HepG2 (cell line): ENCODE measurements around the gene SHISA6. TPM values are rescaled to one million over a fixed set of nuclear protein-coding genes. Genes with fewer than 3 reads are reported as not detected.

Experiments used
- ATAC-seq: fragments of 200-7000 bp; cut with Tn5 transposase; 3 replicates; pipeline ENCODE4 v1.9.1; 2020; ENCODE audit warnings: mild to moderate bottlenecking, moderate library complexity
- BruUV-seq: library from RNA; stranded (reverse); fragments of 400-500 nt; replicated peaks from 2 replicates; lab custom pipeline; 2021; lab: Mats Ljungman, UMichigan
- CTCF ChIA-PET: fragments of 300-600 bp; formaldehyde crosslinking; extraction: SDS; loops from one replicate; lab custom pipeline; 2021; ENCODE audit warnings: low total read pairs, inconsistent platforms, low intra/inter-chr PET ratio; lab: Yijun Ruan, JAX
- POLR2A ChIA-PET: fragments of 350-600 bp; sonication (Branson Sonifier 250); formaldehyde crosslinking; loops from one replicate; lab custom pipeline; 2020; ENCODE audit warnings: antibody characterized with exemption, inconsistent platforms; lab: Yijun Ruan, JAX
- DNase-seq: peaks from one replicate; pipeline ENCODE4 v3.0.0-alpha.2; 2015; ENCODE audit warnings: low spot score
- FAIRE-seq: peaks from 3 replicates; lab custom pipeline; 2011; peaks lifted over from hg19 to GRCh38; lab: Jason Lieb, UNC
- H2AFZ ChIP-seq: one replicate; pipeline ENCODE4 v1.6.1; 2011; ENCODE audit warnings: low read length, inconsistent platforms
- H3K27ac ChIP-seq: fragments of 300-600 bp; 3 replicates; pipeline ENCODE4 v1.8.0; 2011; ENCODE audit warnings: mixed run types, mild to moderate bottlenecking, mixed read lengths, low read length, inconsistent platforms; ENCODE audit not compliant: insufficient read depth; ENCODE audit errors: extremely low read length
- H3K27me3 ChIP-seq, 2 experiments: fragments of 200-600 bp in 1 of 2; 2 replicates in 1 of 2; 3 replicates in 1 of 2; pipeline versions ENCODE4 v1.6.0 to v1.8.0; 2011; ENCODE audit warnings: low read length in 2 of 2, mild to moderate bottlenecking in 2 of 2, moderate library complexity in 2 of 2, inconsistent platforms in 1 of 2; ENCODE audit not compliant: insufficient read depth in 2 of 2, control insufficient read depth in 1 of 2
- H3K36me3 ChIP-seq, 2 experiments: fragments of 200-600 bp in 1 of 2; replicated peaks in 1 of 2; 2 replicates in 1 of 2; 3 replicates in 1 of 2; pipeline versions ENCODE4 v1.5.1 to v1.8.0; 2011; ENCODE audit warnings: low read length in 2 of 2, inconsistent platforms in 1 of 2; ENCODE audit not compliant: insufficient read depth in 2 of 2, control insufficient read depth in 1 of 2
- H3K4me1 ChIP-seq: 2 replicates; pipeline ENCODE4 v1.5.1; 2012; ENCODE audit warnings: low read length, inconsistent platforms; ENCODE audit not compliant: insufficient read depth
- H3K4me2 ChIP-seq: 2 replicates; pipeline ENCODE4 v1.6.0; 2011; ENCODE audit warnings: low read depth, low read length, inconsistent platforms
- H3K4me3 ChIP-seq, 3 experiments: fragments of 200-600 bp in 1 of 3; sonication (generic), shearing (Covaris generic) in 1 of 3; replicated peaks in 1 of 3; 2 replicates each; pipeline ENCODE4 v1.5.1; 2011 to 2016; ENCODE audit warnings: low read length in 3 of 3, inconsistent platforms in 2 of 3, low read depth in 2 of 3, mild to moderate bottlenecking in 2 of 3, control low read depth in 1 of 3, mixed read lengths in 1 of 3; ENCODE audit not compliant: insufficient read depth in 1 of 3
- H3K79me2 ChIP-seq: one replicate; pipeline ENCODE4 v1.6.1; 2011; ENCODE audit warnings: low read length, inconsistent platforms; ENCODE audit not compliant: insufficient read depth
- H3K9ac ChIP-seq: 2 replicates; pipeline ENCODE4 v1.6.0; 2011; ENCODE audit warnings: mild to moderate bottlenecking, low read depth, low read length, inconsistent platforms; ENCODE audit not compliant: insufficient read depth
- H3K9me3 ChIP-seq: 2 replicates; pipeline ENCODE4 v1.5.1; 2012; ENCODE audit warnings: mild to moderate bottlenecking, low read length
- H4K20me1 ChIP-seq: 2 replicates; pipeline ENCODE4 v1.6.0; 2011; ENCODE audit warnings: inconsistent platforms, mild to moderate bottlenecking, low read length, moderate library complexity; ENCODE audit not compliant: insufficient read depth
- CCAR2 ChIP-seq: fragments of 200-400 bp; formaldehyde crosslinking; optimal IDR thresholded peaks from 2 replicates; pipeline ENCODE3; 2018; ENCODE audit warnings: low read depth, mild to moderate bottlenecking, low read length, moderate library complexity
- GZF1 ChIP-seq: sonication (generic); formaldehyde crosslinking; IDR thresholded peaks from 2 replicates; pipeline ENCODE4 v1.5.1; 2020; ENCODE audit warnings: mild to moderate bottlenecking, missing genetic modification reagents
- ISL2 ChIP-seq: sonication (generic); formaldehyde crosslinking; IDR thresholded peaks from 2 replicates; pipeline ENCODE4 v1.5.0; 2020; ENCODE audit warnings: missing genetic modification reagents
- MAZ ChIP-seq, 2 experiments: sonication (generic) in 1 of 2; formaldehyde crosslinking in 1 of 2; IDR thresholded peaks; 2 replicates each; pipeline versions ENCODE4 v1.5.0 to v1.6.1; 2012 to 2020; ENCODE audit warnings: low read depth in 2 of 2, mild to moderate bottlenecking in 2 of 2, borderline replicate concordance in 1 of 2, improper control_type of control experiment in 1 of 2, low read length in 1 of 2, missing genetic modification reagents in 1 of 2, moderate library complexity in 1 of 2
- ZBTB25 ChIP-seq: IDR thresholded peaks from 2 replicates; pipeline ENCODE4 v1.6.1; 2018; ENCODE audit warnings: missing genetic modification reagents
- ZFP37 ChIP-seq: sonication (generic); formaldehyde crosslinking; IDR thresholded peaks from 2 replicates; pipeline ENCODE4 v1.4.0; 2020; ENCODE audit warnings: missing genetic modification reagents, borderline replicate concordance
- ZNF749 ChIP-seq: sonication (generic); formaldehyde crosslinking; IDR thresholded peaks from 2 replicates; pipeline ENCODE4 v1.8.0; 2022; ENCODE audit warnings: mild to moderate bottlenecking, missing genetic modification reagents, moderate library complexity, borderline replicate concordance
- WGBS: methylation state at CpG from one replicate; pipeline ENCODE4 v1.1.6; 2017; ENCODE audit warnings: low lambda C conversion rate; 5-methylcytosine and 5-hydroxymethylcytosine counted together
- in situ Hi-C: cut with HindIII; loops from 2 replicates; pipeline ENCODE4 v1.10.0; 2017; ENCODE audit warnings: low pct_unique_long_range_greater_than_20kb; ENCODE audit not compliant: extremely low pct_ligation_motif_present
- intact Hi-C: fragments of 100-400 bp; cut with micrococcal nuclease; formaldehyde crosslinking; loops from one replicate; pipeline ENCODE4 v1.10.0; 2022; ENCODE audit not compliant: unreplicated experiment
- polyA plus RNA-seq, 8 experiments: library from polyadenylated mRNA; depleted of rRNA in 3 of 8; stranded (reverse) in 7 of 8; unstranded in 1 of 8; fragments of >200 nt; fragmentation: Illumina TruSeq in 4 of 8; extraction: Trizol in 4 of 8; gene quantifications; 2 replicates each; pipeline versions ENCODE4 v1.2.1 to v1.2.3, GENCODE V29; 2011 to 2016; ENCODE audit warnings: low read depth in 4 of 8, missing spikeins in 1 of 8, mixed read lengths in 1 of 8; ENCODE audit not compliant: insufficient read depth in 1 of 8
- total RNA-seq, 5 experiments: library from RNA; depleted of rRNA; stranded (reverse); fragments of >200 nt; fragmentation: Illumina TruSeq; extraction: Trizol; gene quantifications; 2 replicates each; pipeline ENCODE4 v1.2.3, GENCODE V29; 2016; ENCODE audit warnings: low read depth in 1 of 5
- TF ChIP-seq, protein P1 (sequence below): sonication (generic); formaldehyde crosslinking; IDR thresholded peaks from 2 replicates; pipeline ENCODE4 v1.9.0; 2021; ENCODE audit warnings: mild to moderate bottlenecking, missing genetic modification reagents

SHISA6 gene
- total and polyA plus RNA-seq, 2 of the 13 experiments (the other 11 are each of a cell fraction or from before 2014, with no cell fraction given): not detected

DNA sequence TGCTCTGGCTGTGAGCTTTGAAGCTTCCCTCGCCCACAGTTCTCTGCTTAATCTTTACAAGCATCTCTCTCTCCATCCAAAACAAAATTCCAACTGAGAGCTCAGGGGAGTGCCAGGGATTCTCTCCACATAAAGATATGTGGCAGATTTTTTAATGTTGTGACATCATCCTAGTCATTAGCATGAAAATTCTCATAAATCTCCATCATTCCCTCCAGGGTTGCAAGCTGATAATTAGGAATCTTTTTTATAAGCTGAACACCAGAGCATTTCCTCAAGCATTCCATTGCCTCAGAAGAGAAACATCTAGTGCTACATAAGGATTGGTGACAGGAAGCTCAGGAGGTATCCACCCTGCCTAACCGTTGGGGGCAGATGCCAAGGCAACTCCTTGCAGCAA lies 274.9 kb downstream of the SHISA6 start:
- intact Hi-C loops (no loop called here), in situ Hi-C loops (no loop called here)
- no peaks in the 10 kb centered on the region for H3K79me2 ChIP-seq
- ATAC-seq (no peak), DNase-seq (no peak), FAIRE-seq (no peak)
- H3K27me3 ChIP-seq: no peaks in the 10 kb centered on the region
- no peak overlapping the region for H3K4me3 ChIP-seq
- H4K20me1 ChIP-seq: no peaks in the 10 kb centered on the region
- no TSS peak for BruUV-seq
- H3K36me3 ChIP-seq: no peaks in the 10 kb centered on the region
- no peak overlapping the region for H3K4me2 ChIP-seq
- no peak overlapping the region for H3K27ac ChIP-seq
- no peak overlapping the region for H2AFZ ChIP-seq
- no peaks in the 10 kb centered on the region for H3K4me1 ChIP-seq
- POLR2A ChIA-PET: no interaction called here
- H3K9me3 ChIP-seq: no peaks in the 10 kb centered on the region
- 22% methylated on average over 1 of the region's 2 CpGs for WGBS
- no peak for TF ChIP-seq ZFP37
- no peak for TF ChIP-seq GZF1 (CRISPR knock-in tag)
- no peak for TF ChIP-seq ZBTB25 (CRISPR knock-in tag)
- CTCF ChIA-PET: no interaction called here
- H3K9ac ChIP-seq: no peak overlapping the region

- Histone ChIP-seq H2AFZ (no peak overlapping the region), H3K4me3 (no peak overlapping the region), H3K9me3 (peaks cover 9% of the 10 kb centered on the region; the same call in 1 of the 2 replicates), H3K79me2 (no peaks in the 10 kb centered on the region), H3K9ac (no peak overlapping the region), H3K27ac (no peak overlapping the region), H3K36me3 (no peaks in the 10 kb centered on the region), H4K20me1 (no peaks in the 10 kb centered on the region), H3K27me3 (no peaks in the 10 kb centered on the region), H3K4me1 (no peaks in the 10 kb centered on the region), H3K4me2 (no peak overlapping the region)
- no TSS peak for BruUV-seq
- ATAC-seq (no peak), FAIRE-seq (no peak), DNase-seq (no peak)
- POLR2A ChIA-PET: no interaction called here
- intact Hi-C loops: no loop called here
- CTCF ChIA-PET: no interaction called here
- 0% methylated on average over 2 of the region's 2 CpGs for WGBS
- in situ Hi-C loops: no loop called here
- no peak for TF ChIP-seq CCAR2
- TF ChIP-seq ISL2 (CRISPR knock-in tag): no peak
- TF ChIP-seq, protein P1, sequence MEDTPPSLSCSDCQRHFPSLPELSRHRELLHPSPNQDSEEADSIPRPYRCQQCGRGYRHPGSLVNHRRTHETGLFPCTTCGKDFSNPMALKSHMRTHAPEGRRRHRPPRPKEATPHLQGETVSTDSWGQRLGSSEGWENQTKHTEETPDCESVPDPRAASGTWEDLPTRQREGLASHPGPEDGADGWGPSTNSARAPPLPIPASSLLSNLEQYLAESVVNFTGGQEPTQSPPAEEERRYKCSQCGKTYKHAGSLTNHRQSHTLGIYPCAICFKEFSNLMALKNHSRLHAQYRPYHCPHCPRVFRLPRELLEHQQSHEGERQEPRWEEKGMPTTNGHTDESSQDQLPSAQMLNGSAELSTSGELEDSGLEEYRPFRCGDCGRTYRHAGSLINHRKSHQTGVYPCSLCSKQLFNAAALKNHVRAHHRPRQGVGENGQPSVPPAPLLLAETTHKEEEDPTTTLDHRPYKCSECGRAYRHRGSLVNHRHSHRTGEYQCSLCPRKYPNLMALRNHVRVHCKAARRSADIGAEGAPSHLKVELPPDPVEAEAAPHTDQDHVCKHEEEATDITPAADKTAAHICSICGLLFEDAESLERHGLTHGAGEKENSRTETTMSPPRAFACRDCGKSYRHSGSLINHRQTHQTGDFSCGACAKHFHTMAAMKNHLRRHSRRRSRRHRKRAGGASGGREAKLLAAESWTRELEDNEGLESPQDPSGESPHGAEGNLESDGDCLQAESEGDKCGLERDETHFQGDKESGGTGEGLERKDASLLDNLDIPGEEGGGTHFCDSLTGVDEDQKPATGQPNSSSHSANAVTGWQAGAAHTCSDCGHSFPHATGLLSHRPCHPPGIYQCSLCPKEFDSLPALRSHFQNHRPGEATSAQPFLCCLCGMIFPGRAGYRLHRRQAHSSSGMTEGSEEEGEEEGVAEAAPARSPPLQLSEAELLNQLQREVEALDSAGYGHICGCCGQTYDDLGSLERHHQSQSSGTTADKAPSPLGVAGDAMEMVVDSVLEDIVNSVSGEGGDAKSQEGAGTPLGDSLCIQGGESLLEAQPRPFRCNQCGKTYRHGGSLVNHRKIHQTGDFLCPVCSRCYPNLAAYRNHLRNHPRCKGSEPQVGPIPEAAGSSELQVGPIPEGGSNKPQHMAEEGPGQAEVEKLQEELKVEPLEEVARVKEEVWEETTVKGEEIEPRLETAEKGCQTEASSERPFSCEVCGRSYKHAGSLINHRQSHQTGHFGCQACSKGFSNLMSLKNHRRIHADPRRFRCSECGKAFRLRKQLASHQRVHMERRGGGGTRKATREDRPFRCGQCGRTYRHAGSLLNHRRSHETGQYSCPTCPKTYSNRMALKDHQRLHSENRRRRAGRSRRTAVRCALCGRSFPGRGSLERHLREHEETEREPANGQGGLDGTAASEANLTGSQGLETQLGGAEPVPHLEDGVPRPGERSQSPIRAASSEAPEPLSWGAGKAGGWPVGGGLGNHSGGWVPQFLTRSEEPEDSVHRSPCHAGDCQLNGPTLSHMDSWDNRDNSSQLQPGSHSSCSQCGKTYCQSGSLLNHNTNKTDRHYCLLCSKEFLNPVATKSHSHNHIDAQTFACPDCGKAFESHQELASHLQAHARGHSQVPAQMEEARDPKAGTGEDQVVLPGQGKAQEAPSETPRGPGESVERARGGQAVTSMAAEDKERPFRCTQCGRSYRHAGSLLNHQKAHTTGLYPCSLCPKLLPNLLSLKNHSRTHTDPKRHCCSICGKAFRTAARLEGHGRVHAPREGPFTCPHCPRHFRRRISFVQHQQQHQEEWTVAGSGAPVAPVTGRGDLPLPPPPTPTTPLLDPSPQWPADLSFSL (CRISPR knock-in tag): no peak
- no peak for TF ChIP-seq MAZ (IDR thresholded peaks at IDR 0.05; ENCODE audit: borderline replicate concordance, low read depth, low read length)
- no peak for TF ChIP-seq MAZ (CRISPR knock-in tag; IDR thresholded peaks at IDR 0.05; ENCODE audit: low read depth)
- TF ChIP-seq ZNF749 (CRISPR knock-in tag): no peak
Measured at GRCh38 chr17:11535231-11535630, 294.2 kb downstream of the SHISA6 start.
